ENCODE results near the gene CHTF8. TPM values are rescaled to one million over a fixed set of nuclear protein-coding genes. Genes with fewer than 3 reads are reported as not detected.
"Not testable (repeated sequence)": the region's sequence is repeated elsewhere in the genome, so short reads cannot be mapped to it uniquely, and the experiment has no call there.

The CHTF8 gene
- total RNA-seq, 4 donors from 2014 or later: 53.9 to 68.7 (median 60.2) TPM

DNA sequence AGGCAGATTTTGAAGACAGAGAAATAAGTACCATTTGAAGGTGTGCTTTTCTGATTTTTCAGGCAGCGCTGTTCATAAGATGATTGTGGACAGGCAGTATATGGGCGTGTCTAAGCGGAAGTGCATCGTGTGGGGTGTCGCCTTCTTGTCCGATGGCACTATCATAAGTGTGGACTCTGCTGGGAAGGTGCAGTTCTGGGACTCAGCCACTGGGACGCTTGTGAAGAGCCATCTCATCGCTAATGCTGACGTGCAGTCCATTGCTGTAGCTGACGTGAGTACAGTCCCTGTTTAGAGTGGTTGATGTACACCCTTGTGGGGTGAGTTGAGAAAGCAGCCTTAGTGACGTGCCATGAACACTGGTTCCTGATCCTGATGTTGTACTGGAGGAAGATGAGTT is 10.7 kb upstream of the CHTF8 start:
- Histone ChIP-seq H3K27me3 (no peaks in the 10 kb centered on the region), H3K36me3 (peaks cover 0 to 75% (median 0%) of the 10 kb centered on the region in 3 donors), H3K27ac (no peak overlapping the region), H3K9me3 (no peaks in the 10 kb centered on the region), H3K4me1 (no peaks in the 10 kb centered on the region), H3K4me3 (no peak overlapping the region)
- TF ChIP-seq, protein P1, sequence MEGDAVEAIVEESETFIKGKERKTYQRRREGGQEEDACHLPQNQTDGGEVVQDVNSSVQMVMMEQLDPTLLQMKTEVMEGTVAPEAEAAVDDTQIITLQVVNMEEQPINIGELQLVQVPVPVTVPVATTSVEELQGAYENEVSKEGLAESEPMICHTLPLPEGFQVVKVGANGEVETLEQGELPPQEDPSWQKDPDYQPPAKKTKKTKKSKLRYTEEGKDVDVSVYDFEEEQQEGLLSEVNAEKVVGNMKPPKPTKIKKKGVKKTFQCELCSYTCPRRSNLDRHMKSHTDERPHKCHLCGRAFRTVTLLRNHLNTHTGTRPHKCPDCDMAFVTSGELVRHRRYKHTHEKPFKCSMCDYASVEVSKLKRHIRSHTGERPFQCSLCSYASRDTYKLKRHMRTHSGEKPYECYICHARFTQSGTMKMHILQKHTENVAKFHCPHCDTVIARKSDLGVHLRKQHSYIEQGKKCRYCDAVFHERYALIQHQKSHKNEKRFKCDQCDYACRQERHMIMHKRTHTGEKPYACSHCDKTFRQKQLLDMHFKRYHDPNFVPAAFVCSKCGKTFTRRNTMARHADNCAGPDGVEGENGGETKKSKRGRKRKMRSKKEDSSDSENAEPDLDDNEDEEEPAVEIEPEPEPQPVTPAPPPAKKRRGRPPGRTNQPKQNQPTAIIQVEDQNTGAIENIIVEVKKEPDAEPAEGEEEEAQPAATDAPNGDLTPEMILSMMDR (IDR thresholded peaks at IDR 0.05): peak in 3 of 6 experiments; percentile 25 to 38 (median 34)
- no peak for TF ChIP-seq POLR2A (IDR thresholded peaks at IDR 0.05)
- no peak for DNase-seq

DNA sequence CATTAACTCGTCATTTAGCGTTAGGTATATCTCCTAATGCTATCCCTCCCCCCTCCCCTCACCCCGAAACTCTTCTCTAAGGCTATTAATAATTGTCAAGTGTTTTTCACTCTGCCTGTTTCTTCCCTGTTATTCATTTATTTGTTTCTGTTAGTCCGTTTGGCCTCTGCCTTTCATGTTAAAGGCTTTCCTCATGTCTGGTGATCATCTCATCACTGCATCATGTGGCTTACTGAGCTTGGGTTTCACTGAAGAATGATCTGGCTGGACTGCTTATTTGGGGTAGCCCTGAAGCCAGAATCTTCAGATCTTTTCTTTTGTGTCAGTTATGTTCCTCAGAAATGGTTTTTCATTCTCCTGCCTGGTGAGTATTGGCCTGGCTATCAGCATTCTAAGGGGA is 9.5 kb upstream of the CHTF8 start:
- Histone ChIP-seq H3K4me1 (no peaks in the 10 kb centered on the region), H3K27me3 (no peaks in the 10 kb centered on the region), H3K27ac (no peak overlapping the region), H3K9me3 (no peaks in the 10 kb centered on the region), H3K36me3 (peaks cover 0 to 80% (median 0%) of the 10 kb centered on the region in 3 donors), H3K4me3 (no peak overlapping the region)
- TF ChIP-seq, protein P1 (IDR thresholded peaks at IDR 0.05): no peak
- TF ChIP-seq POLR2A (IDR thresholded peaks at IDR 0.05): no peak
- no peak for DNase-seq

DNA sequence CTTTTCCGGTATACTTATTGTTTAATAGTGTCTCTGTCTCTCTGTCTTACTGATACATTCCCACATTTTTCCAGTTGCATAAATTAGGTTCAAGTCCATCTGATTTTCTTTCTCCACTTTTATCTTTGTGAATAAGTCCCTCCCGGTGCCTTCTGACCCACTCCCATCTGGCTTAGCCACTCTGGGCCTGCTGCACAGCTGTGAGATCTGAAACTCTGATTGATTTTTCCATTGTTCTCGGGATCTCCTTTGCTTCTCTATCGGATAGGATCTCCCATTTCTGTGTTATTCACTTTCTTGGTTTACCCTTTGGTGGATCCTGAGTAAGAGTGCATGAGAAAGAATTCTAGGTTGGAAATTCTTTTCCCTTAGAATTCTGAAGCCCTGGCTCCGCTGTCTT is 8.6 kb upstream of the CHTF8 start:
- Histone ChIP-seq H3K36me3 (peaks cover 0 to 77% (median 0%) of the 10 kb centered on the region in 3 donors), H3K27ac (no peak overlapping the region), H3K4me3 (no peak overlapping the region), H3K27me3 (no peaks in the 10 kb centered on the region), H3K9me3 (no peaks in the 10 kb centered on the region), H3K4me1 (no peaks in the 10 kb centered on the region)
- TF ChIP-seq, protein P1 (IDR thresholded peaks at IDR 0.05): no peak
- TF ChIP-seq POLR2A (IDR thresholded peaks at IDR 0.05): no peak
- no peak for DNase-seq

DNA sequence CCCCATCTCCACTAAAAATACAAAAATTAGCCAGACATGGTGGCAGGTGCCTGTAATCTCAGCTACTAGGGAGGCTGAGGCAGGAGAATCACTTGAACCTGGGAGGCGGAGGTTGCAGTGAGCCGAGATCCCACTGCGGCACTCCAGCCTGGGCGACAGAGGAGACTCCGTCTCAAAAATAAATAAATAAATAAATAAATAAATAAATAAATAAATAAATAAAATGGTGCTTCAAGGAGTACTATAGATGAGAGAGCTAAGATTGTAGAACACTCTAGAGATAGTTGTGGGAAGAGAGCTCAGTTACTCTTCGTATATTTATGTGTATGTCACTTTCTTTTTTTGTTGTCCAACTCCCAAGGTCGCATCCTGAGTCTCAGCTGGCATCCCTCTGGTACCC is 7.1 kb upstream of the CHTF8 start:
- not testable (repeated sequence) for DNase-seq, H3K4me1 ChIP-seq, H3K4me3 ChIP-seq, H3K9me3 ChIP-seq, H3K27ac ChIP-seq, H3K27me3 ChIP-seq
- peaks cover 0 to 64% (median 0%) of the 10 kb centered on the region in 3 donors for H3K36me3 ChIP-seq

DNA sequence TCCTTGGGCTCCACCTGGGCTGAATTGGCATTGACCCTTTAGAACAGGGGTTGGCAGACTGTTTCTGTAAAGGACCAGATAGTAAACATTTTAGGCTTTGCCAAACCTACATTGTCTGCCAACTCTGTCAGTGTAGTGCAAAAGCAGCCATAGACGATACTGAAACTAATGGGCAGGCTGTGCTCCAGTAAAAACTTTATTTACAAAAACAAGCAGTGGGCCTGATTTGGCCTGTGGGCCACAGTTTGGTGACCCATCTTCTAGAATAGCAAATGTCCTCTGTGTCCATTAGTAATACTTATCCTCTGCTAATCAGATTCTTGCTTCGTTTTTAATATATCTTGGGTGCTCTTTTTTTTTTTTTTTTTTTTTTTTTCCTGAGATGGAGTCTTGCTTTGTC is 6.2 kb upstream of the CHTF8 start:
- no peaks in the 10 kb centered on the region for H3K9me3 ChIP-seq
- peaks cover 0 to 2% (median 0%) of the 10 kb centered on the region in 4 donors for H3K4me1 ChIP-seq
- no peak overlapping the region for H3K4me3 ChIP-seq
- no peak for DNase-seq
- no peaks in the 10 kb centered on the region for H3K27me3 ChIP-seq
- no peak for TF ChIP-seq POLR2A (IDR thresholded peaks at IDR 0.05)
- TF ChIP-seq, protein P1 (IDR thresholded peaks at IDR 0.05): no peak
- peaks cover 0 to 55% (median 0%) of the 10 kb centered on the region in 3 donors for H3K36me3 ChIP-seq
- no peak overlapping the region for H3K27ac ChIP-seq

DNA sequence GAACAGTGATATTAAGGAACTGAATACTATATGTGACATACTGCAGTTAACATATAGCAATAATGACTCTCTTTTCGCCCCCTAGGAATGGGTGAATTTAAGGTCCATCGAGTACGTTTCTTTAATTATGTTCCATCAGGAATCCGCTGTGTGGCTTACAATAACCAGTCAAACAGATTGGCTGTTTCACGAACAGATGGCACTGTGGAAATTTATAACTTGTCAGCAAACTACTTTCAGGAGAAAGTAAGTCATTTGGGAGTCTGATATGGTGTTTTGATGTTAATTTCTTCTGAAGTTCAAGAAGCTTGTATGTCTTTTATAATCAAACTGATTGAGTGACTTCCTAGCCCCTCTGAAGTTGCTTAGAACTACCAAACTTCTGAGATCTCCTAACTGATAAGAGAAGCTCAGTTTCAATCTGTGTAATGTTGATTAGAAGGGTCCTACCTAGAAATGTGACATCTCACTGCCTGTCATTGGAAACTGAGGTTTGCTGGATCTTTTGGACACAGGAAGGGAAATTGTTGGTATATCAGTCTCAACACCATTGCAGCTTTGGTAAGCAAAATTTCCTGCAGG is 1.1 kb upstream of the CHTF8 start:
- TF ChIP-seq POLR2A (IDR thresholded peaks at IDR 0.05): no peak
- TF ChIP-seq, protein P1 (IDR thresholded peaks at IDR 0.05): no peak
- peak overlapping the region; percentile 57 to 96 (median 90) for H3K4me3 ChIP-seq
- H3K4me1 ChIP-seq: peaks cover 0 to 23% (median 2%) of the 10 kb centered on the region in 4 donors
- no peaks in the 10 kb centered on the region for H3K27me3 ChIP-seq
- peak overlapping the region in 1 of 4 donors; percentile 98 for H3K27ac ChIP-seq
- H3K36me3 ChIP-seq: peaks cover 0 to 9% (median 0%) of the 10 kb centered on the region in 3 donors
- DNase-seq: no peak
- no peaks in the 10 kb centered on the region for H3K9me3 ChIP-seq

All from Peyer's patch (tissue), 4 donors.